Upper lobe of right lung (tissue), 1 donor: Measurements from ENCODE around the gene CD300LD. TPM values are rescaled to one million over a fixed set of nuclear protein-coding genes. Genes with fewer than 3 reads are reported as not detected.
"Not testable (repeated sequence)": the region's sequence is repeated elsewhere in the genome, so short reads cannot be mapped to it uniquely, and the experiment has no call there.

Experiments used
- ATAC-seq: fragments of 200-7000 bp; cut with Tn5 transposase; one replicate; pipeline ENCODE4 v1.9.1; 2020; ENCODE audit warnings: mild to moderate bottlenecking, moderate library complexity
- DNase-seq: peaks from one replicate; pipeline ENCODE4 v3.0.0-alpha.2; 2020
- H3K27ac ChIP-seq: fragments of 200-600 bp; one replicate; pipeline ENCODE4 v1.8.0; 2022
- H3K27me3 ChIP-seq: fragments of 200-600 bp; one replicate; pipeline ENCODE4 v1.8.0; 2022; ENCODE audit warnings: mild to moderate bottlenecking
- H3K36me3 ChIP-seq: fragments of 200-600 bp; one replicate; pipeline ENCODE4 v1.8.0; 2022
- H3K4me1 ChIP-seq: fragments of 200-600 bp; one replicate; pipeline ENCODE4 v1.8.0; 2022
- H3K4me3 ChIP-seq: fragments of 200-600 bp; one replicate; pipeline ENCODE4 v1.8.0; 2022; ENCODE audit warnings: mild to moderate bottlenecking
- H3K9me3 ChIP-seq: fragments of 200-600 bp; one replicate; pipeline ENCODE4 v1.8.0; 2022
- CTCF ChIP-seq: fragments of 200-600 bp; IDR thresholded peaks from one replicate; pipeline ENCODE4 v1.8.0; 2022; ENCODE audit warnings: antibody characterized with exemption
- intact Hi-C: fragments of 100-400 bp; cut with DNase I; formaldehyde crosslinking; loops from one replicate; pipeline ENCODE4 v1.11.0; 2022
- total RNA-seq: library from RNA; stranded (reverse); fragmentation: NEBNext Ultra II Directional; extraction: Animal tissue kit (Norgen Biotek cat#: 25700); gene quantifications from one replicate; pipeline ENCODE4 v1.2.1, GENCODE V29; 2021
- donor health status: DM: no; HTN: yes; CAD: no; lungs with severe emphysema.

Gene CD300LD
- total RNA-seq, 1 donor from 2014 or later: not detected

GRCh38 chr17:74578979-74579378 is 13.1 kb downstream of the CD300LD start:
- no peak for DNase-seq
- intact Hi-C loops: no loop called here
- no peak overlapping the region for H3K4me3 ChIP-seq
- no peak for TF ChIP-seq CTCF
- H3K27me3 ChIP-seq: no peaks in the 10 kb centered on the region
- H3K4me1 ChIP-seq: no peaks in the 10 kb centered on the region
- no peak for ATAC-seq
- H3K27ac ChIP-seq: no peak overlapping the region
- no peaks in the 10 kb centered on the region for H3K9me3 ChIP-seq
- H3K36me3 ChIP-seq: no peaks in the 10 kb centered on the region

- DNase-seq: no peak
- no peak overlapping the region for H3K4me3 ChIP-seq
- H3K36me3 ChIP-seq: no peaks in the 10 kb centered on the region
- no peaks in the 10 kb centered on the region for H3K9me3 ChIP-seq
- no peak overlapping the region for H3K27ac ChIP-seq
- TF ChIP-seq CTCF: no peak
- no peak for ATAC-seq
- H3K27me3 ChIP-seq: no peaks in the 10 kb centered on the region
- intact Hi-C loops: no loop called here
- H3K4me1 ChIP-seq: no peaks in the 10 kb centered on the region
Measured at GRCh38 chr17:74574489-74575142, 17.5 kb downstream of the CD300LD start.

- ATAC-seq, H3K36me3 ChIP-seq, H3K27me3 ChIP-seq, H3K27ac ChIP-seq, H3K4me3 ChIP-seq, H3K4me1 ChIP-seq, DNase-seq, H3K9me3 ChIP-seq, intact Hi-C loops: not testable (repeated sequence)
Measured at GRCh38 chr17:74573635-74574034, 18.4 kb downstream of the CD300LD start.

GRCh38 chr17:74573169-74573568 is 18.9 kb downstream of the CD300LD start:
- H3K27ac ChIP-seq: no peak overlapping the region
- DNase-seq (no peak), ATAC-seq (no peak)
- H3K4me1 ChIP-seq: peaks cover under 1% of the 10 kb centered on the region
- no peaks in the 10 kb centered on the region for H3K36me3 ChIP-seq
- TF ChIP-seq CTCF: no peak
- H3K9me3 ChIP-seq: no peaks in the 10 kb centered on the region
- no peaks in the 10 kb centered on the region for H3K27me3 ChIP-seq
- no peak overlapping the region for H3K4me3 ChIP-seq
- intact Hi-C loops: no loop called here

GRCh38 chr17:74571621-74572270 is 20.3 kb downstream of the CD300LD start:
- no peak overlapping the region for H3K27ac ChIP-seq
- H3K27me3 ChIP-seq: no peaks in the 10 kb centered on the region
- ATAC-seq (no peak), DNase-seq (no peak)
- intact Hi-C loops: no loop called here
- H3K4me1 ChIP-seq: peaks cover 7% of the 10 kb centered on the region
- H3K4me3 ChIP-seq: no peak overlapping the region
- H3K36me3 ChIP-seq: no peaks in the 10 kb centered on the region
- H3K9me3 ChIP-seq: no peaks in the 10 kb centered on the region
- no peak for TF ChIP-seq CTCF
